Measurements from ENCODE around the gene KAT14. TPM values are rescaled to one million over a fixed set of nuclear protein-coding genes. Genes with fewer than 3 reads are reported as not detected.

Gene KAT14
- polyA plus RNA-seq, 1 donor (not counting 4 experiments of a cell fraction or from before 2014, with no cell fraction given) = 9.8 TPM

DNA sequence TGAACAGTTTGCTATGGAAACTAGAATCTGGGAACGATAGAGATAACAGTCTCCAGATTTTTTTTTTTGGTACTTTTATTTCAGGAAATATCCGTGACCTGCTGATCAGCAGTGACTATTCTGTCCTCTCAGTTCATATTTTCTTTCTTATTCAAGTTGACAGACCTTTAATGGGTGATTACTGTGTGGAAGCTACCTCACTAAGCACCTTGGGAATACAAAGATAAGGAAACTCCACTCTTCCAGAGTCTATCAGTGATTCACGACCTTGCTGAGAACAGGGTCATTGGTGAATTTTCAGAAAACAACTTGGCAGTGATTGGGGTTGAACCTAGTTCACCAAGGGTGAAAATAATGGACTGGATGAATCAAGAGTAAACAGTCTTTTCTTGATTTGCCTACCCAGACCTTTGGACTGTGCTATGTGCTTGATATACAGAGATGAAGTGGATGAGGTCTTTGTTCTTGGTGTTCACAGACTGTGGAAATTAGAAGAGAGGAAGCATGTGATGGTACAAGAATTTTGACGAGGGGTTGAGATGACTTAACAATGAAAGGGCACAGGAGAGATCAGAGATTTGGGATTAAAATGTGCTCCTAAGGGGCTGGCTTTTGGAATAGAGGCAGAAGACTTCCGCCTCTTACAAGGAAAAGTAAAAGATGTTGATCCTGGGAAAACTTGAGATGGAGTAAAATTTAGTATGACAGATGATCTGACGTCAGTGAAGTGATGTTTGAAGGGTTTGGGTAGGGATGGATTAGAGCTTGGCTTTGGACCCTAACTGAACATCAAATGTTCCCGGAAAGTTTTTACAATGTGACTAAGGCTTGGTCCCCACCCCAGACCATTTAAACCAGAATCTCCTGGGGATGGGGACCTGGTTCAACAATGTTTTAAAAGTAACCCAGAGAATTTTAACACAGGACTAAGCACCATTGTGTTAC is 1.2 kb downstream of the KAT14 start:
- DNase-seq (ENCODE audit: low read depth, low spot score) (no peak), FAIRE-seq (no peak)
- Histone ChIP-seq H3K4me2 (ENCODE audit: control insufficient read depth, extremely low read depth, insufficient read depth, low read depth, low read length) (peak overlapping the region; percentile 99), H3K9me1 (ENCODE audit: control insufficient read depth, extremely low read depth, insufficient read depth, low read length) (no peaks in the 10 kb centered on the region), H3K27me3 (ENCODE audit: control insufficient read depth, extremely low read depth, insufficient read depth, low read length) (no peaks in the 10 kb centered on the region), H3K4me1 (ENCODE audit: control insufficient read depth, extremely low read depth, insufficient read depth, low read length) (peaks cover 22% of the 10 kb centered on the region), H3K9me3 (ENCODE audit: control insufficient read depth, low read depth, low read length) (no peaks in the 10 kb centered on the region), H4K20me1 (ENCODE audit: control insufficient read depth, extremely low read depth, insufficient read depth, low read length) (no peaks in the 10 kb centered on the region), H3K79me2 (ENCODE audit: control insufficient read depth, insufficient read depth, low read length) (peaks cover 27% of the 10 kb centered on the region), H3K9ac (ENCODE audit: control insufficient read depth, extremely low read depth, insufficient read depth, low read length) (peak overlapping the region; percentile 88), H3K4me3 (ENCODE audit: control insufficient read depth in 2 of 3, extremely low read depth in 1 of 3, insufficient read depth in 2 of 3, low read depth in 1 of 3, low read length in 3 of 3) (peak overlapping the region; percentile 75 to 95 (median 92)), H3K27ac (ENCODE audit: control insufficient read depth, insufficient read depth, low read length) (peak overlapping the region; percentile 76), H2AFZ (ENCODE audit: control insufficient read depth, low read length) (peak overlapping the region; percentile 92), H3K36me3 (ENCODE audit: control insufficient read depth in 2 of 2, extremely low read depth in 1 of 2, insufficient read depth in 2 of 2, low read length in 2 of 2) (peaks cover 0 to 7% of the 10 kb centered on the region in 2 experiments)
- dilution Hi-C loops (cut with MboI; ENCODE audit: extremely low pct_ligation_motif_present, low sequenced_read_pairs) = no loop called here
- TF ChIP-seq, protein P1, sequence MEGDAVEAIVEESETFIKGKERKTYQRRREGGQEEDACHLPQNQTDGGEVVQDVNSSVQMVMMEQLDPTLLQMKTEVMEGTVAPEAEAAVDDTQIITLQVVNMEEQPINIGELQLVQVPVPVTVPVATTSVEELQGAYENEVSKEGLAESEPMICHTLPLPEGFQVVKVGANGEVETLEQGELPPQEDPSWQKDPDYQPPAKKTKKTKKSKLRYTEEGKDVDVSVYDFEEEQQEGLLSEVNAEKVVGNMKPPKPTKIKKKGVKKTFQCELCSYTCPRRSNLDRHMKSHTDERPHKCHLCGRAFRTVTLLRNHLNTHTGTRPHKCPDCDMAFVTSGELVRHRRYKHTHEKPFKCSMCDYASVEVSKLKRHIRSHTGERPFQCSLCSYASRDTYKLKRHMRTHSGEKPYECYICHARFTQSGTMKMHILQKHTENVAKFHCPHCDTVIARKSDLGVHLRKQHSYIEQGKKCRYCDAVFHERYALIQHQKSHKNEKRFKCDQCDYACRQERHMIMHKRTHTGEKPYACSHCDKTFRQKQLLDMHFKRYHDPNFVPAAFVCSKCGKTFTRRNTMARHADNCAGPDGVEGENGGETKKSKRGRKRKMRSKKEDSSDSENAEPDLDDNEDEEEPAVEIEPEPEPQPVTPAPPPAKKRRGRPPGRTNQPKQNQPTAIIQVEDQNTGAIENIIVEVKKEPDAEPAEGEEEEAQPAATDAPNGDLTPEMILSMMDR (optimal IDR thresholded peaks at IDR 0.05 in 1 of 3, IDR thresholded peaks at IDR 0.05 in 1 of 3, conservative IDR thresholded peaks at IDR 0.05 in 1 of 3; ENCODE audit: extremely low read depth in 1 of 3, insufficient read depth in 2 of 3, low read length in 3 of 3) = no peak
- no peak for TF ChIP-seq EZH2 (IDR thresholded peaks at IDR 0.05; ENCODE audit: low read length)

DNA sequence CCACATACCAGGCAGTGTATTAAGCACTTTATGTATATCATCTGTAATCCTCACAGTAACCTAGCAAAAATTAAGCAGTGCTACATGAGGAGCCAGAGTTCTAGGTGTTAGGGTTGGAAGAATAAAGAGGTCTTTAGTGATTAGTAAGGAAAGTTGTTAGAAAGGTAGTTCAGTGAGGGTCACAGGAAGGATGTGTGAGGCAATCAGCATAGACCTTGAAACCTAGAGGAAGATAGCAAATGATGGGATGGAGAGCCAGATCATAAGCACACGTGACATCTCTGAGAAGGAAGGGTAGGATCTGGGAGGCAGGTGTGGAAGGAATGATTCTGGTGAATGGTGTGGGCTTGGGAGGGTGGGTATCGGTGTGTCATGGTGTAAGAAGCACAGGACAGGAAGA is 2.2 kb downstream of the KAT14 start:
- dilution Hi-C loops (cut with MboI; ENCODE audit: extremely low pct_ligation_motif_present, low sequenced_read_pairs) = no loop called here
- Histone ChIP-seq H3K4me3 (ENCODE audit: control insufficient read depth in 2 of 3, extremely low read depth in 1 of 3, insufficient read depth in 2 of 3, low read depth in 1 of 3, low read length in 3 of 3) (no peak overlapping the region), H3K9me3 (ENCODE audit: control insufficient read depth, low read depth, low read length) (no peaks in the 10 kb centered on the region), H4K20me1 (ENCODE audit: control insufficient read depth, extremely low read depth, insufficient read depth, low read length) (no peaks in the 10 kb centered on the region), H3K27me3 (ENCODE audit: control insufficient read depth, extremely low read depth, insufficient read depth, low read length) (no peaks in the 10 kb centered on the region), H3K9ac (ENCODE audit: control insufficient read depth, extremely low read depth, insufficient read depth, low read length) (no peak overlapping the region), H2AFZ (ENCODE audit: control insufficient read depth, low read length) (no peak overlapping the region), H3K27ac (ENCODE audit: control insufficient read depth, insufficient read depth, low read length) (no peak overlapping the region), H3K36me3 (ENCODE audit: control insufficient read depth in 2 of 2, extremely low read depth in 1 of 2, insufficient read depth in 2 of 2, low read length in 2 of 2) (peaks cover 0 to 7% of the 10 kb centered on the region in 2 experiments), H3K4me1 (ENCODE audit: control insufficient read depth, extremely low read depth, insufficient read depth, low read length) (peaks cover 31% of the 10 kb centered on the region), H3K9me1 (ENCODE audit: control insufficient read depth, extremely low read depth, insufficient read depth, low read length) (no peaks in the 10 kb centered on the region), H3K4me2 (ENCODE audit: control insufficient read depth, extremely low read depth, insufficient read depth, low read depth, low read length) (peak overlapping the region; percentile 99), H3K79me2 (ENCODE audit: control insufficient read depth, insufficient read depth, low read length) (peaks cover 27% of the 10 kb centered on the region)
- DNase-seq (ENCODE audit: low read depth, low spot score) (no peak), FAIRE-seq (no peak)
- no peak for TF ChIP-seq EZH2 (IDR thresholded peaks at IDR 0.05; ENCODE audit: low read length)
- TF ChIP-seq, protein P1 (optimal IDR thresholded peaks at IDR 0.05 in 1 of 3, IDR thresholded peaks at IDR 0.05 in 1 of 3, conservative IDR thresholded peaks at IDR 0.05 in 1 of 3; ENCODE audit: extremely low read depth in 1 of 3, insufficient read depth in 2 of 3, low read length in 3 of 3) = no peak

Data from keratinocyte (primary cell).